GM04503 (cell line): ENCODE measurements around the gene WDR38.
"Not testable (repeated sequence)": the region's sequence is repeated elsewhere in the genome, so short reads cannot be mapped to it uniquely, and the experiment has no call there.

Experiments used
- DNase-seq: peaks from one replicate; pipeline ENCODE4 v3.0.0-alpha.2; 2012; ENCODE audit warnings: low read depth

The WDR38 gene

GRCh38 chr9:124834591-124834990, 18.7 kb upstream of the WDR38 start:
- no peak for DNase-seq

- DNase-seq: no peak
Observed at GRCh38 chr9:124835026-124835557, 18.2 kb upstream of the WDR38 start.

GRCh38 chr9:124838132-124838531, 15.1 kb upstream of the WDR38 start:
- DNase-seq: not testable (repeated sequence)

- not testable (repeated sequence) for DNase-seq
Observed at GRCh38 chr9:124838567-124839275, 14.5 kb upstream of the WDR38 start.

- DNase-seq: no peak
Observed at GRCh38 chr9:124839612-124840299, 13.5 kb upstream of the WDR38 start.

GRCh38 chr9:124840300-124840833, 12.9 kb upstream of the WDR38 start:
- no peak for DNase-seq

- DNase-seq: no peak
Observed at GRCh38 chr9:124841075-124841821, 12.0 kb upstream of the WDR38 start.

GRCh38 chr9:124843456-124844034, 9.7 kb upstream of the WDR38 start:
- DNase-seq: no peak

GRCh38 chr9:124844291-124844690, 9.0 kb upstream of the WDR38 start:
- no peak for DNase-seq

- DNase-seq: not testable (repeated sequence)
Observed at GRCh38 chr9:124846467-124846866, 6.8 kb upstream of the WDR38 start.

- DNase-seq: no peak
Observed at GRCh38 chr9:124846969-124847368, 6.3 kb upstream of the WDR38 start.

- no peak for DNase-seq
Observed at GRCh38 chr9:124849801-124850200, 3.5 kb upstream of the WDR38 start.

- no peak for DNase-seq
Observed at GRCh38 chr9:124852121-124852828, 985 bp upstream of the WDR38 start.

- no peak for DNase-seq
Observed at GRCh38 chr9:124853605-124854143, 414 bp downstream of the WDR38 start.

GRCh38 chr9:124854161-124854560, 901 bp downstream of the WDR38 start:
- no peak for DNase-seq

- DNase-seq: no peak
Observed at GRCh38 chr9:124854822-124855221, 1.6 kb downstream of the WDR38 start.

- DNase-seq: no peak
Observed at GRCh38 chr9:124855566-124855943, 2.3 kb downstream of the WDR38 start.

- DNase-seq: no peak
Observed at GRCh38 chr9:124855944-124856765, 2.9 kb downstream of the WDR38 start.

- no peak for DNase-seq
Observed at GRCh38 chr9:124857533-124858162, 4.4 kb downstream of the WDR38 start.
